ENCODE results near the gene CAPN2.
"Not testable (repeated sequence)": the region's sequence is repeated elsewhere in the genome, so short reads cannot be mapped to it uniquely, and the experiment has no call there.

CAPN2 gene

GRCh38 chr1:223739366-223740037 lies 27.2 kb downstream of the CAPN2 start:
- no peak for DNase-seq

DNA sequence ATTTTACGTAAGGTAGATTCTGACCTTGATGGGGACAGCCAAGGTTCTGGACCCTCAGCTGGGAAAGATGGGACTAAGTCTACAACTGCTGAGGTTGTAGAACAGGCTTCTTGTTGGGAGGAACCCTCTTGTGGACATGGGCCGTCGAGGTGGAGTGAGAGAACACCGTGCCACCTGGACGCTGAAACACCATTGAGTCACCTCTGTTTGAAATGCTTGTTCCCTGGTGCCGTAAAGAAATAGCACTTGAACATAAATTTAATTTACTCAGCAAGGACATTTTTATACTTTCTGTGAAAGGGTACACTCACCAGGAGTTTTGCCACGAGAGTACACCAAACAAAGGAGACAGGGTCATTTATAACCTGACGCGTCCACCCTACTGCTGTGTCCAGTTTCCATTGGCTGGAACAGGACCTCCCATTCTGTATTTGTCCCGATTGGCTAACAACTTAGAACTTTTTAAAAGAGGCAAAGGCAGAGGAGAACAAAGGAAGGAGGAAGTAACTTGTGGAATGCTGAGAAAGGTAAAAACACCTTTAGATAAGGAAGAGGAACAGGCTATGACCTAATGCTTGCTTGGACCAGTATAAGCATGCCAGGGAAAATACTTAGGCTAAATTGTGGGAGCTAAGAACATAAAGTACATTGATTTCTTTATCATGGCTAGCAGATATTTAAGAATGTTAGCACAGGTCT lies 27.8 kb downstream of the CAPN2 start:
- DNase-seq, result not testable (repeated sequence)

GRCh38 chr1:223741861-223742260 lies 29.5 kb downstream of the CAPN2 start:
- no peak for DNase-seq

DNA sequence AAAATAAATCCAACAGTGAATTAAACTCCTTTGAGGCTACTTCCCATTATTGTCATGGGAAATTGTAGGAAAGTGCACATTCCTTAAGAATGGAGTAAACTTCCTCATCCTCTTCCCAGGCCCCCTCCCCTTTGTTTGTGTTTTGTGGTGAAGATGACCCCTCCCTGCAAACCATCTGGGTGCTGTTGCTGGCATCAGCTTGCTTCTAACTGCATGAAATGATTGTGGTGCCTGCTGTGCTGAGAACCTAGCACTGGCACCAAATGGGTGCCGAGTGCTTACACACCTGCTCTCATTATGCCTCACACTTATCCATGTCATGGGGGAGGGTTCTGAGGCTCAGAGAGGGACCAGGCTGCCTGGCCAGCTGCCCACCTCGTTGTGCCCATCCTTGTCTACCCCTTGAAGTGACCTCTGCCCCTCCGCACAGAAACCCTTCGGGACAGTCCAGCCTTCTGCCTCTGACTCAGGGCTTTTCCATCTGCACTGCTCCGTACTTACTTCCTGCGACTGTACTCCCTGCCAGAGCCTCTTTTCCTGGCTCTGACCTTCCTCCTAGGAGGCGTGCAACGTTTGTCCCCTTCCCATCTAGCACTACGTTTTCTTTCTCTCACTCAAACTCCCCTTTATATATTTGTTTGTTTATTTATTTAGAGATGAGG lies 30.6 kb downstream of the CAPN2 start:
- DNase-seq, result no peak

DNA sequence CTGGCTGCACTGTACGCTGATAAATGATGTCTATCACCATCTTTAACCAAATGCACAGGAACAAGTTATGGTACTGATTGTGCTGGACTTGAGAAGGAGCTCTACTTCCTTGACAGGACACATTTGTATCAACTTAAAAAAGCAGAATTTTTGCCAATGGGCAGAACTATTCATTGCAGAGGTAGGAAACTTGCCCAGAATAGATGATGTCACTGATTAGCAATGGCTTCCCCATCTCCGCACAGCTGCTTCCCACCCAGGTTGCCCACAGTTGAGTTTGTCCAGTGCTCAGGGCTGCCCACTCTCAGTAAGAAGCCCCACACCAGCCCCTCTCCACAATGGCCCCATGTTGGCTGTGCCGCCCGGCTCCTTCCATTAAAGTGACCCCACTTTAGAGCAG lies 33.4 kb downstream of the CAPN2 start:
- no peak for DNase-seq

DNA sequence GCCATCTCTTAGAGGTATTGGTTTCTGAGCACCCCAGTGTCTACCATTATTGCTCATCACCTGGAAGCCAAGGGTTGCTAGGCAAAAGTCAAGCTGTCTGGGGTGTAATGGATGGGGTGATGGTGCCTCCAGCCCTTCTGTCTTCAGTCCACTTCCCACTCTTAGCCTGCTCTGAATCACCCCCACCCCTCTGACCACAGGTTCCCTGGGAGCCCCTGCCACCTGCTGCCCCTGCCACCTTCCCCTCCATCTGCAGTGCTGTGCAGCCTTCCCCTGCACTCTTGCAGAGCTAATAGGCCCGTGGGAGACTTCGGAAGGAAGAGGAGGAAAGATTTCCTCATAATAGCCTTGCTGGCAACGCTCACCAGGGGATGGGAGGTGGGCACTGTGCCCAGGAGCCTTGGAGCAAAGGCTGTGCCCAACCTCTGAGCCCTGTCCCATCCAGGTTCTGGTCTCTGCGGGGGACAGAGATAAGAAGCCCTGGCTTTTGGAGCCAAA lies 35.5 kb downstream of the CAPN2 start:
- no peak for DNase-seq

DNA sequence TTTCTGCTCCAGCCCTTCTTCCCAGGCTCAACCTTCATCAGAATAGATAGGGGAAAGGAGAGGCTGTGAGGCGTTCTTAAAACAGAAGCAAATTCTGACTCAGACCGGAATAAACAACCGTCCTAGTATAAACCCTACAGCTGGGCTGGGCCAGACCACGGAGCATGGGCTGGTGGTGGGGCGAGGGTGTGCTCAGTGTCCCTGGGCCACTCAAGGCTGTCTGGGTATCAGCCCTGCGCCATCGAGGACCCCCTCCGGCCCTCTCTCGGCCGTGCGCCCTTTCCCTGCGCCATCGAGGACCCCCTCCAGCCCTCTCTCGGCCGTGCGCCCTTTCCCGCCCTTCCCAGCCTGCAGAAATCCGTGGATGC lies 36.0 kb downstream of the CAPN2 start:
- DNase-seq, result peak; percentile 18 to 25

DNA sequence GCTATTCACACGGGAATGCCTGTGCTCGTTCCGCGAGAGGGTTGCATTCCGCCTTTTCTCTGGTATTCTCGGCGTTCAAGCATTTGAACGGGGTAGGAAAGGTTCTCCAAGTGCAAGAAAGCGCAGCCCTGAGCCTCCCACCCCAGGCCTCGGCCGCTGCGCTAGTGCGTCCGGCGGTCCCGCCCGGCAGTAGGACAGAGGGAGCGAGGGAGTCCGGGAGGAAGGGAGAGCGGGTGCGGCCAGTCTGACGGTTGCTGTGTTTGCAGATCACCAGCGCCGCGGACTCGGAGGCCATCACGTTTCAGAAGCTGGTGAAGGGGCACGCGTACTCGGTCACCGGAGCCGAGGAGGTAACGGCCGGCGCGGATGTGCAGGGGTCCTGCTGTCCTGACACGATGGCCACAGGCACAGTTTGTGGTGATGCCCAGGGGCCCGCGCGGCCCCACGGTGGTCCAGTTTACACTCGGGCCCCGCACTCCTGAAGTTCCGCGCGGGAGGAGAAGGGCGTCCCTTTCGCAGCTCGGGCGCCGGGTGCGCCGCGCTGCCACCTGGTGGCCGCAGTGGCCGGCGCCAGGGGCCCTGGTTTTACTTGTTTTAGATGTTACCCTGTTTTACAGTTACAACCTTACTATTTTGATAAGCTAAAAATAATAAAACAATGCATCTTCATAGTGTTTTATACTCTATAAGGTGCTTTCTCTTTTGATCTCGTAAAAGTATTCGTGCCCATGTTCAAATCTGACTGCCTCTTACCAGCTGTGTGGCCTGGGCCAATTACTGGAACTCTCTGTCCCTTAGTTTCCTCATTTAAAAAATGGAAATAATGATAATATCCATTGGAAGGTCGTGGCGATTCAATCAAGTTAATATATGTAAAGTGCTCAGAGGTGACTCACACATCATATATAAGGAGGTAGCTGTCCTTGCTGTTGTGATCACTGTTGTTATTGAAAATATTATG lies 36.7 kb downstream of the CAPN2 start:
- peak; percentile 64 to 70 for DNase-seq

- DNase-seq, result no peak
Measured at GRCh38 chr1:223750730-223751570, 38.6 kb downstream of the CAPN2 start.

DNA sequence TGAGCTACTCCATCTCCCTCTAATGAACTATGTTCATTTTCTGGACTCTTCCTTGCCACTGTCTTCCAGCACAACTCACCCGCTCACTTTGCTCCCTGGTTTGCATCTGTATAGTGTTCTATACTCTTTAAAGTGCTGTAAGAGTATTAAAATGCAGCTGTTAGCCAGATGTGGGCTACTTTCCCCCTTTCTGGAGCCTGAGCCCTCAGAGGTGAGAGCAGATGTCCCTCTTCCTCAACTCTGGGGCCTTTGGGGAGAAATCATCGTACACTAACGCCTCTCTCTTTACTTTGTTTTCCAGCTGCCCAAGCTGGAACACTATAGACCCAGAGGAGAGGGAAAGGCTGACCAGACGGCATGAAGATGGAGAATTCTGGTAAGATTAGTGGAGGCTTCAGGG lies 39.4 kb downstream of the CAPN2 start:
- no peak for DNase-seq

GRCh38 chr1:223752721-223753515 lies 40.6 kb downstream of the CAPN2 start:
- no peak for DNase-seq

- no peak for DNase-seq
Measured at GRCh38 chr1:223754681-223755431, 42.5 kb downstream of the CAPN2 start.

- DNase-seq, result no peak
Measured at GRCh38 chr1:223755432-223755792, 43.1 kb downstream of the CAPN2 start.

GRCh38 chr1:223755992-223756775 lies 43.8 kb downstream of the CAPN2 start:
- DNase-seq, result no peak

- DNase-seq, result no peak
Measured at GRCh38 chr1:223756806-223757700, 44.7 kb downstream of the CAPN2 start.

GRCh38 chr1:223758734-223759133 lies 46.4 kb downstream of the CAPN2 start:
- no peak for DNase-seq

DNA sequence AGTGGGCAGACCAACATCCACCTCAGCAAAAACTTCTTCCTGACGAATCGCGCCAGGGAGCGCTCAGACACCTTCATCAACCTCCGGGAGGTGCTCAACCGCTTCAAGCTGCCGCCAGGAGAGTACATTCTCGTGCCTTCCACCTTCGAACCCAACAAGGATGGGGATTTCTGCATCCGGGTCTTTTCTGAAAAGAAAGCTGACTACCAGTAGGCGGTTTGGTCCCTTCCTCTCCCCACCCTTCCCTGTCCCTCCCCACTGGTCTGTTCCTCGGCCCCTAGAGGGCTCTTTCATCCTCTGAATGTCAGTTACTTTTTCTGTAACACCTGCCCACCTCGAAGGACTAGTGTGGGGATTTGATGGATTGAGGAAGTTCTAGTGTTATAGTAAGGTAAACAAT lies 46.9 kb downstream of the CAPN2 start:
- DNase-seq, result no peak

DNA sequence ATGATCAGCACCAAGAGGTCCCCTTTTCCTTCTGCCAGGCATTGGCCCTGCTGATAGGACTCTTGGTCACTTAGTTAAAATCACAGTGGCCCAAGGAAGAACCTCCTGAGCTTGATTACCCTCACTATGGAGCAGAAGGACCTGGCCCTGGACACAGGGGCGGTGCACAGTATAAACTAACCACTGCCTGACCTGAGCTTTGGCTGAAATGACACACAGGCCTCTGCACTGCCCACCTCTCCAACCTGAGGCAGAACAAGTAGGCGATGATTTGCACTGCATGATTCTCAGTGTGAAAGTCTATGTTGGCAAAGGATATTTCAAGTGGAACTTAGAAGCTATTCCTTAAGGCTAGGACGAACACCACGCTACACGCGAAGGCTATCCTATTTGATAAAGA lies 48.5 kb downstream of the CAPN2 start:
- DNase-seq, result no peak

Measured in activated CD4-positive, alpha-beta T cell treated with anti-CD3 and anti-CD28 coated beads, Interleukin-2, amount 50 U/mL, for 48 hours (primary cell).